ENCODE results near the gene SFXN5. TPM values are rescaled to one million over a fixed set of nuclear protein-coding genes. Genes with fewer than 3 reads are reported as not detected.

Gene SFXN5
- total and polyA plus RNA-seq, 2 donors (not counting 3 experiments of a cell fraction or from before 2014, with no cell fraction given): 18.7 to 28.6 TPM

- DNase-seq (ENCODE audit: low read depth, low spot score) (no peak), FAIRE-seq (no peak)
- intact Hi-C loops (cut with micrococcal nuclease): no loop called here
- Histone ChIP-seq H3K4me2 (ENCODE audit: insufficient read depth, low read length) (no peak overlapping the region), H3K9me1 (replicated peaks; ENCODE audit: control insufficient read depth, extremely low read depth, insufficient read depth, low read length) (no peaks in the 10 kb centered on the region), H3K36me3 (ENCODE audit: control insufficient read depth in 2 of 2, extremely low read depth in 1 of 2, insufficient read depth in 2 of 2, low read length in 2 of 2) (peaks cover 0 to 2% of the 10 kb centered on the region in 2 experiments), H3K9me3 (replicated peaks; ENCODE audit: control insufficient read depth, insufficient read depth, low read length) (no peaks in the 10 kb centered on the region), H3K9ac (replicated peaks; ENCODE audit: extremely low read depth, insufficient read depth, low read length) (no peak overlapping the region), H2AFZ (ENCODE audit: low read depth, low read length) (no peak overlapping the region), H3K4me3 (replicated peaks in 1 of 3; ENCODE audit: insufficient read depth in 1 of 3, low read depth in 1 of 3, low read length in 3 of 3) (no peak overlapping the region), H3K4me1 (ENCODE audit: control insufficient read depth, extremely low read depth, insufficient read depth, low read length) (no peaks in the 10 kb centered on the region), H3K27ac (ENCODE audit: insufficient read depth, low read depth, low read length) (no peak overlapping the region), H3K27me3 (ENCODE audit: control insufficient read depth in 2 of 2, insufficient read depth in 2 of 2, low read length in 2 of 2) (no peaks in the 10 kb centered on the region), H4K20me1 (replicated peaks; ENCODE audit: control insufficient read depth, extremely low read depth, insufficient read depth, low read length) (no peaks in the 10 kb centered on the region), H3K79me2 (ENCODE audit: control insufficient read depth, insufficient read depth, low read length) (no peaks in the 10 kb centered on the region)
- BruUV-seq (replicated peaks): no TSS peak
- TF ChIP-seq MAX (IDR thresholded peaks at IDR 0.05; ENCODE audit: insufficient read depth, insufficient read length) (no peak), CTCF (IDR thresholded peaks at IDR 0.05; ENCODE audit: extremely low read depth in 1 of 2, insufficient read depth in 1 of 2, low read depth in 1 of 2, low read length in 2 of 2) (no peak), MYC (IDR thresholded peaks at IDR 0.05; ENCODE audit: low read depth, low read length) (no peak), JUN (IDR thresholded peaks at IDR 0.05; ENCODE audit: borderline replicate concordance, insufficient read depth, insufficient read length, low read depth) (no peak), POLR2AphosphoS5 (IDR thresholded peaks at IDR 0.05; ENCODE audit: insufficient read depth, low read depth, low read length) (no peak), POLR2A (IDR thresholded peaks at IDR 0.05; ENCODE audit: low read depth, low read length) (no peak), FOS (IDR thresholded peaks at IDR 0.05; ENCODE audit: borderline replicate concordance, insufficient read depth, low read length) (no peak), EZH2 (IDR thresholded peaks at IDR 0.05; ENCODE audit: borderline replicate concordance, low read depth, low read length, severe bottlenecking) (no peak), GATA2 (IDR thresholded peaks at IDR 0.05; ENCODE audit: insufficient read depth, insufficient read length, low read depth, low read length) (no peak)
- POLR2A ChIA-PET: no interaction called here
- CTCF ChIA-PET: interaction anchor here (1.3 to 1.5 kb wide), 2 partner anchors 11 to 123 kb away, joined by 3 to 5 read pairs; no protein-coding TSS in a partner anchor
- dilution Hi-C loops (cut with MboI; ENCODE audit: extremely low pct_ligation_motif_present, low sequenced_read_pairs): no loop called here
Measured at GRCh38 chr2:73033766-73034381, 37.6 kb downstream of the SFXN5 start.
